NCI-H345 (cell line): Measurements from ENCODE around the gene STK4.
"Not testable (repeated sequence)": the region's sequence is repeated elsewhere in the genome, so short reads cannot be mapped to it uniquely, and the experiment has no call there.

Source experiments
- DNase-seq: peaks from one replicate; lab custom pipeline; 2025; lab: John Stamatoyannopoulos, UW

The STK4 gene

GRCh38 chr20:44983093-44983674, 16.9 kb downstream of the STK4 start:
- no peak for DNase-seq

- DNase-seq = no peak
Observed at GRCh38 chr20:44988631-44989171, 22.4 kb downstream of the STK4 start.

GRCh38 chr20:44990425-44990824, 24.1 kb downstream of the STK4 start:
- DNase-seq = no peak

- no peak for DNase-seq
Observed at GRCh38 chr20:44990957-44991356, 24.6 kb downstream of the STK4 start.

- no peak for DNase-seq
Observed at GRCh38 chr20:44993343-44993742, 27.0 kb downstream of the STK4 start.

- no peak for DNase-seq
Observed at GRCh38 chr20:44997171-44997570, 30.9 kb downstream of the STK4 start.

GRCh38 chr20:44997668-44998067, 31.4 kb downstream of the STK4 start:
- DNase-seq = no peak

- no peak for DNase-seq
Observed at GRCh38 chr20:45008521-45009049, 42.3 kb downstream of the STK4 start.

GRCh38 chr20:45010399-45010828, 44.1 kb downstream of the STK4 start:
- DNase-seq = no peak

GRCh38 chr20:45011108-45011526, 44.8 kb downstream of the STK4 start:
- DNase-seq = peak; percentile 53

- DNase-seq = no peak
Observed at GRCh38 chr20:45012682-45013302, 46.5 kb downstream of the STK4 start.

GRCh38 chr20:45014131-45014530, 47.8 kb downstream of the STK4 start:
- not testable (repeated sequence) for DNase-seq

- DNase-seq = no peak
Observed at GRCh38 chr20:45014671-45015415, 48.5 kb downstream of the STK4 start.

GRCh38 chr20:45016089-45016671, 49.9 kb downstream of the STK4 start:
- DNase-seq = no peak

GRCh38 chr20:45017281-45017680, 51.0 kb downstream of the STK4 start:
- no peak for DNase-seq

- no peak for DNase-seq
Observed at GRCh38 chr20:45017857-45018256, 51.5 kb downstream of the STK4 start.

GRCh38 chr20:45019027-45019761, 52.9 kb downstream of the STK4 start:
- no peak for DNase-seq

GRCh38 chr20:45019762-45020123, 53.4 kb downstream of the STK4 start:
- DNase-seq = no peak

- DNase-seq = no peak
Observed at GRCh38 chr20:45020236-45020886, 54.0 kb downstream of the STK4 start.

GRCh38 chr20:45021631-45022030, 55.3 kb downstream of the STK4 start:
- no peak for DNase-seq

GRCh38 chr20:45023140-45023539, 56.8 kb downstream of the STK4 start:
- not testable (repeated sequence) for DNase-seq
